IPS-15b (cell line): ENCODE measurements around the gene ITSN2.

Experiments used
- H3K27me3 ChIP-seq: one replicate; pipeline ENCODE4 v1.6.1; 2013; ENCODE audit warnings: low read length; ENCODE audit not compliant: control insufficient read depth, insufficient read depth
- H3K36me3 ChIP-seq: one replicate; pipeline ENCODE4 v1.6.1; 2013; ENCODE audit warnings: low read length; ENCODE audit not compliant: control insufficient read depth, insufficient read depth
- H3K4me1 ChIP-seq: one replicate; pipeline ENCODE4 v1.6.1; 2013; ENCODE audit warnings: mild to moderate bottlenecking, low read length; ENCODE audit not compliant: control insufficient read depth, insufficient read depth
- H3K4me3 ChIP-seq: one replicate; pipeline ENCODE4 v1.5.1; 2013; ENCODE audit warnings: low read depth, low read length
- H3K9ac ChIP-seq: one replicate; pipeline ENCODE4 v1.6.1; 2013; ENCODE audit warnings: low read depth, mild to moderate bottlenecking, low read length
- H3K9me3 ChIP-seq: one replicate; pipeline ENCODE4 v1.6.1; 2013; ENCODE audit warnings: mild to moderate bottlenecking, low read length; ENCODE audit not compliant: control insufficient read depth, insufficient read depth

ITSN2 gene

GRCh38 chr2:24247592-24247991 lies 112.7 kb downstream of the ITSN2 start:
- no peaks in the 10 kb centered on the region for H3K36me3 ChIP-seq
- no peaks in the 10 kb centered on the region for H3K27me3 ChIP-seq
- H3K4me1 ChIP-seq, result no peaks in the 10 kb centered on the region
- no peaks in the 10 kb centered on the region for H3K9me3 ChIP-seq
- H3K9ac ChIP-seq, result no peak overlapping the region
- H3K4me3 ChIP-seq, result no peak overlapping the region

DNA sequence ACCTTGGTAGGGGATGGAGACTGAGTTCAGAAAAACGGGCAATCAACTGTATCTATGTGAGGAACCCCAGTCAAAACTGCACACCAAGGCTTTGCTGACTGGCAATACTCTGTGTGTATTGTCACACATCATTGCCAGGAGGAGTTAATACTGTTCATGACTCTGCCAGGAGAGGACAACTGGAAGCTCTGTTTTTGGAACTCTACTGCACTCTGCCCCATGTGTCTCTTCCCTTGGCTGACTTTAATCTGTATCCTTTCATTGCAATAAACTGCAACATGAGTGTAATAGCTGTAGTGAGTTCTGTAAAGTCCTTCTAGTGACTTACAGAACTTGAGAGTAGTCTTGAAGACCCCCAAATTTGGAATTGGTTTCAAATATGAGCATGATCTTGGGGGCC lies 113.2 kb downstream of the ITSN2 start:
- Histone ChIP-seq H3K9me3 (no peaks in the 10 kb centered on the region), H3K4me1 (no peaks in the 10 kb centered on the region), H3K36me3 (no peaks in the 10 kb centered on the region), H3K9ac (no peak overlapping the region), H3K4me3 (no peak overlapping the region), H3K27me3 (no peaks in the 10 kb centered on the region)

DNA sequence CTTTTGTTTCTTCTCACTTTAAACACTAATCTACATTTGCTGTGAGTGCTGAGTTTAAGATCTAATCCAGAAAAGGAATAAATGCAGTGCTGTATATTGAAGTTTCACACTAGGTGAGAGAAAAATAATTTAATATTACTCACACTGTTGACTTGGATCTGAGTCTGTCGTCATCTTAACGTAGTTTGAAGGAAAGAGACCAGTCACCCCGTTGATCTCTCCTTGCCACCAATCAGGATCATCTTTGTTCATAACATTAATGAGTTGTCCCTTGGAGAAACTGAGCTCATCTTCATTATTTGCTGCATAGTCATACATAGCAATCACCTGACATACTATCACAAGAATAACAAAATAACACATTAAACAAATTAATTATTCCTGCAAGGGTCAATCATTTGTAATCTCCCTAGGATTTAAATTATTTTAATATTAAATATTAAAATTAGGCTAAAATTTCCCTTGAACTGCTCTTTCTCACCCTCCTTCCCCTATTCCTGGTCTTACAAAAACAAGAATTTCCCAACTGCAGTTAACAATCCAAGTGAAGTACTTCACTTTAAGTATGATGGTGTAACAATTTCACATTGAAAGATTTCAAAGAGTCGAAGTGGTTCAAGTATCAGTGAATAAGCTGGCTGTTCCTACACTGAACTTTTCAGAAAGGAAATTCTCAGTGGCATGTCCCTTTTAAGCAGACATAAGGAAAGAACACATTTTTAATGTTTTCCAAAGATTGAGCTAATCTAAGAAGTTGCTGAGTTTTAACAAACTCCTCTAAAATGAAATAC lies 114.2 kb downstream of the ITSN2 start:
- Histone ChIP-seq H3K9ac (no peak overlapping the region), H3K9me3 (no peaks in the 10 kb centered on the region), H3K4me3 (no peak overlapping the region), H3K36me3 (no peaks in the 10 kb centered on the region), H3K27me3 (no peaks in the 10 kb centered on the region), H3K4me1 (no peaks in the 10 kb centered on the region)

DNA sequence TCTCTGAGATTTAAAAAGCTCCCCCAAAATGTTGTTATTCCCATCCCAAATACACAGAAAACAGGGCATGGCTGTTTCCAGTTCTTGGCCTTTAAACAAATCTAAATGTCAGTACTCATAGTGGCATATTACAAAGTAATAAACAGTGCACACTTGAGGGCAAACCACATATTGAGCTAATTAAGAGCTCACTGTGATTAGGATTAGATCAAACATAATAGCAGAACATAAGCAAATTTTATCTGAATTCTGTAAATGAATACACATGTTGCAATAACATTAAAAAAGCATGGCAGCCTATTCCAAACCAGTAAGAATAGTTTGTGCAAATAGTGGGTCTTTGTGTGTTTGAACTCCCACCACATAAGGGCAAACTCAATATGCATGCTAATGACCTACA lies 118.8 kb downstream of the ITSN2 start:
- no peaks in the 10 kb centered on the region for H3K36me3 ChIP-seq
- H3K27me3 ChIP-seq, result no peaks in the 10 kb centered on the region
- H3K4me3 ChIP-seq, result no peak overlapping the region
- no peak overlapping the region for H3K9ac ChIP-seq
- H3K4me1 ChIP-seq, result no peaks in the 10 kb centered on the region
- no peaks in the 10 kb centered on the region for H3K9me3 ChIP-seq

GRCh38 chr2:24239553-24239952 lies 120.8 kb downstream of the ITSN2 start:
- Histone ChIP-seq H3K9me3 (no peaks in the 10 kb centered on the region), H3K4me1 (no peaks in the 10 kb centered on the region), H3K27me3 (no peaks in the 10 kb centered on the region), H3K9ac (no peak overlapping the region), H3K36me3 (no peaks in the 10 kb centered on the region), H3K4me3 (no peak overlapping the region)

DNA sequence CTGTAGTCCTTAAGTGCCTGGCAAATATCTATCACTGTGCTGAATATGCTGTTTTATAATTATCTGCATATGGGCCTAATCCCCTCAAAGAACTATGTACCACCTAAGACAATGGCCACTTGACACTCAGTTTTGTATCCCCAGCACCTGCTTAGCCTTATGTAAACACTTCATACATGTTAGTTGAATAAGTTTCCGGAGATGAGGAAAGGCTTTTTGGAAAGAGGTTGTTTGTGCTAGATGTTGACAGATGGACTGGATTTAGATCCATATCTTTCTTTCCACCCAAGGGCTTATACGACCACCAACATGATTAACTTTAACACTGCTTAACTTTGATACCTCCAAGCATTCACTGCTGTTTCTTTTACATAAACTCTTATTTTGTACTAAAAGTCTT lies 122.2 kb downstream of the ITSN2 start:
- Histone ChIP-seq H3K9me3 (no peaks in the 10 kb centered on the region), H3K27me3 (no peaks in the 10 kb centered on the region), H3K4me1 (no peaks in the 10 kb centered on the region), H3K4me3 (no peak overlapping the region), H3K9ac (no peak overlapping the region), H3K36me3 (no peaks in the 10 kb centered on the region)

- H3K36me3 ChIP-seq, result no peaks in the 10 kb centered on the region
- H3K9ac ChIP-seq, result no peak overlapping the region
- no peaks in the 10 kb centered on the region for H3K4me1 ChIP-seq
- H3K27me3 ChIP-seq, result no peaks in the 10 kb centered on the region
- H3K9me3 ChIP-seq, result no peaks in the 10 kb centered on the region
- H3K4me3 ChIP-seq, result no peak overlapping the region
Measured at GRCh38 chr2:24237313-24237712, 123.0 kb downstream of the ITSN2 start.

DNA sequence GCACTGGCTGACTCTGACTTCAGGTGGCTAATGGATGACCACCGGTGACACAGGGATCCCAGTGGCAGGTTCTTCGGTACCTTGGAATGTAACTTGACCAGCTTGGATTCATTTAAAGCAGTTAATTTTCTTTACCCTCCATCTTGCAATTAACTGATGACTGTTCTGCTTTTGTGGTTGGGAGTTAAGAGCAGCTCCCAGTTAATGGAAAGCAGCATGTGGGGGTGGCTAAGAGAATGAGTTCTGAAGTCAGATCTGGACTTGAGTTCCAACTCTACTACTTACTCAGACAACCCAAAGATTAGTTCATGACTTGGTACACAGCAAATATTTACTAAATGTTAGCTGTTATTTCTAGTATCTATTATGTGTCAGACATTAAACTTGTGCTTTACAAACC lies 127.0 kb downstream of the ITSN2 start:
- H3K36me3 ChIP-seq, result no peaks in the 10 kb centered on the region
- no peaks in the 10 kb centered on the region for H3K4me1 ChIP-seq
- no peak overlapping the region for H3K9ac ChIP-seq
- no peak overlapping the region for H3K4me3 ChIP-seq
- no peaks in the 10 kb centered on the region for H3K27me3 ChIP-seq
- no peaks in the 10 kb centered on the region for H3K9me3 ChIP-seq

- H3K27me3 ChIP-seq, result no peaks in the 10 kb centered on the region
- H3K9me3 ChIP-seq, result no peaks in the 10 kb centered on the region
- no peak overlapping the region for H3K4me3 ChIP-seq
Measured at GRCh38 chr2:24231461-24231881, 128.9 kb downstream of the ITSN2 start.

DNA sequence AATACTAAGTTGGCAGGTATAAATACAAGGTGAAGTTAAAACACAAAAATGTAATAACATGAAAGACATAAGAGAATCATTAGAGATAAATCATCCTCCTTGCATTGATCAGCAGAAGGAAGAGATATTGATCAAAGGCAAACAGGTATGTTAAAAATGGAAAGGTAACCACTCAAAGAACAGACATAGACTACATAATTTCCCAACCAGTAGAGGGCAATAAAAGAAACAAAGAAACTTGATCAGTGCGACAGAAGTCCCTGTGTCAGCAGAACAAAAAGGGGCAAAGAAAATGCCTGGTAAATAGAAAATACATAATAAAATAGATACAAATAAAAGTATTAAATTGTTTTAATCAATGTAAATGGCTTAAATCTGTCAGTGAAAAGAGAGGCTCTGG lies 131.9 kb downstream of the ITSN2 start:
- Histone ChIP-seq H3K36me3 (peaks cover 2% of the 10 kb centered on the region), H3K27me3 (no peaks in the 10 kb centered on the region), H3K9ac (no peak overlapping the region), H3K4me3 (no peak overlapping the region), H3K4me1 (no peaks in the 10 kb centered on the region), H3K9me3 (no peaks in the 10 kb centered on the region)

More at GRCh38 chr2:24231461-24231881, 128.9 kb downstream of the ITSN2 start:
- no peaks in the 10 kb centered on the region for H3K4me1 ChIP-seq
- no peaks in the 10 kb centered on the region for H3K36me3 ChIP-seq
- no peak overlapping the region for H3K9ac ChIP-seq

DNA sequence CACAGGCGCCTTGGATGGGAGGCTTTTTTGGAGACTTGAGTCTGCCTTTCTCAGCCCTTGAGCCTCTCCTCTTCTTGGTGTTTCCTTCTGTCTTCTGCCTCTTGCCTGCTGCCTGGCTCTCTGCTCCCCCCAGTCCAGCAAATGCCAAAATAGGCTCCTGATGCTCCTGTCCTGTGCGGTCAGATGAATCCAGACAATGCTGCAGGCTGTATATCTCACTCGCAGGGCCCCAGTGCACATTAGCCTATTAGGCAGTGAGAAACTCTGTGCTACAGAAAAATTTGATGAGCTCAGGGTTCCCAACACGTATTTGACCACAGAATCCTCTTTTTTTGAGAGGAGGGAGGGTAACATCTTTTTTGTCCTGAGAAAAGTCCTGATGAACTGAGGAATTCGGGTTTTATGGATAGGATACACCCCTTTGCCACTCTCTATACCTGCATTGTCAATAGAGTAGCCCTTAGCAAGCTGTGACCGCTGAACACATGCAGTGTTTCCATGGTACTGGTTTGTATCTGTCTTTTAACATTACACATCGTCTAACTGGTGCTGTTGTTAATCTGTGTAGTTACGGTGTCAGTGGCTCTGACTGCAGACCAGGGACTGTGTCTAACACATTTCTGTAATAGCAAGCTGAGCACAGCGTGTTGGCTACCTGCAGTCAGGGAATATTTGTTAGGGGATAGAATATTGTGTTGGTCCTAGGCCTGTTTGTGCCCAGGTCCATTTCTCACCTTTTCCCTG lies 134.7 kb downstream of the ITSN2 start:
- H3K9me3 ChIP-seq, result no peaks in the 10 kb centered on the region
- no peaks in the 10 kb centered on the region for H3K4me1 ChIP-seq

DNA sequence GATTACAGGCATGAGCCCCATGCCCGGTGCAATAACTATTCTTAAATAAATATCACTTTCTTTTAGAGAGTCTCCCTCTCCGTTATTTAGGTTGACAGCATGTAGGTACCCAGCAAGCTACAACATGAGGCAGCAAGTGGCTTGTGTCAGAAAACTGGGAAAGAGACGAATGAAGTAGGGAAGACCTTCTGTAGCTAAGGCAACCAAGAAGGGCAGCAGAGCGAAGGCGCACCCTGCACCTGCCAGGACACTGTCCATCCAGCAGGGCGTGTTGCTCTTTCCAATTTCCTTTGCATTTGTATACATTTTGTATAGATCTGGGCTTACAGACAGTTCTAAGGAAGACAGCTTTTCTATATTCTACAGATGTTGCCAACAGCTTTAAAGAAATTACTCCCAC lies 137.4 kb downstream of the ITSN2 start:
- H3K36me3 ChIP-seq, result peaks cover 4% of the 10 kb centered on the region
- no peaks in the 10 kb centered on the region for H3K27me3 ChIP-seq
- no peaks in the 10 kb centered on the region for H3K9me3 ChIP-seq
- no peak overlapping the region for H3K4me3 ChIP-seq
- no peaks in the 10 kb centered on the region for H3K4me1 ChIP-seq
- H3K9ac ChIP-seq, result no peak overlapping the region

More for the DNA sequence above, 134.7 kb downstream of the ITSN2 start:
- H3K9ac ChIP-seq, result no peak overlapping the region
- no peaks in the 10 kb centered on the region for H3K27me3 ChIP-seq
- peaks cover 2% of the 10 kb centered on the region for H3K36me3 ChIP-seq
- no peak overlapping the region for H3K4me3 ChIP-seq
